Fibroblast of lung (primary cell): Measurements from ENCODE around the gene DYRK1A.

Experiments used
- CTCF ChIP-seq, 2 donors: IDR thresholded peaks in 1 of 2; conservative IDR thresholded peaks in 1 of 2; 1 replicate in 1 of 2; 2 replicates in 1 of 2; pipeline ENCODE4 v1.5.1; 2011 to 2012; ENCODE audit warnings: low read length in 2 of 2, control low read depth in 1 of 2, inconsistent platforms in 1 of 2, low read depth in 1 of 2, mild to moderate bottlenecking in 1 of 2
- EZH2 ChIP-seq: IDR thresholded peaks from 2 replicates; pipeline ENCODE4 v1.5.1; 2012; ENCODE audit warnings: low read length, control low read depth, mild to moderate bottlenecking; ENCODE audit errors: missing control alignments

- TF ChIP-seq CTCF (conservative IDR thresholded peaks at IDR 0.05 in 1 of 2, IDR thresholded peaks at IDR 0.05 in 1 of 2; ENCODE audit: low read depth in 1 of 2, low read length in 2 of 2) (no peak), EZH2 (no peak)
These were observed 46.2 kb downstream of the DYRK1A start for GRCh38 chr21:37412603-37413360.
